Stimulated activated CD8-positive, alpha-beta memory T cell treated with anti-CD3 and anti-CD28 coated beads, Interleukin-2, amount 100 ng/mL, for 1 hour (primary cell): ENCODE results near the gene DNAH3.
"Not testable (repeated sequence)": the region's sequence is repeated elsewhere in the genome, so short reads cannot be mapped to it uniquely, and the experiment has no call there.

Experiments
- DNase-seq, 2 donors: peaks; one replicate each; pipeline ENCODE4 v3.0.0-alpha.2; 2020; ENCODE audit warnings: low read depth in 2 of 2

DNAH3 gene, protein sequence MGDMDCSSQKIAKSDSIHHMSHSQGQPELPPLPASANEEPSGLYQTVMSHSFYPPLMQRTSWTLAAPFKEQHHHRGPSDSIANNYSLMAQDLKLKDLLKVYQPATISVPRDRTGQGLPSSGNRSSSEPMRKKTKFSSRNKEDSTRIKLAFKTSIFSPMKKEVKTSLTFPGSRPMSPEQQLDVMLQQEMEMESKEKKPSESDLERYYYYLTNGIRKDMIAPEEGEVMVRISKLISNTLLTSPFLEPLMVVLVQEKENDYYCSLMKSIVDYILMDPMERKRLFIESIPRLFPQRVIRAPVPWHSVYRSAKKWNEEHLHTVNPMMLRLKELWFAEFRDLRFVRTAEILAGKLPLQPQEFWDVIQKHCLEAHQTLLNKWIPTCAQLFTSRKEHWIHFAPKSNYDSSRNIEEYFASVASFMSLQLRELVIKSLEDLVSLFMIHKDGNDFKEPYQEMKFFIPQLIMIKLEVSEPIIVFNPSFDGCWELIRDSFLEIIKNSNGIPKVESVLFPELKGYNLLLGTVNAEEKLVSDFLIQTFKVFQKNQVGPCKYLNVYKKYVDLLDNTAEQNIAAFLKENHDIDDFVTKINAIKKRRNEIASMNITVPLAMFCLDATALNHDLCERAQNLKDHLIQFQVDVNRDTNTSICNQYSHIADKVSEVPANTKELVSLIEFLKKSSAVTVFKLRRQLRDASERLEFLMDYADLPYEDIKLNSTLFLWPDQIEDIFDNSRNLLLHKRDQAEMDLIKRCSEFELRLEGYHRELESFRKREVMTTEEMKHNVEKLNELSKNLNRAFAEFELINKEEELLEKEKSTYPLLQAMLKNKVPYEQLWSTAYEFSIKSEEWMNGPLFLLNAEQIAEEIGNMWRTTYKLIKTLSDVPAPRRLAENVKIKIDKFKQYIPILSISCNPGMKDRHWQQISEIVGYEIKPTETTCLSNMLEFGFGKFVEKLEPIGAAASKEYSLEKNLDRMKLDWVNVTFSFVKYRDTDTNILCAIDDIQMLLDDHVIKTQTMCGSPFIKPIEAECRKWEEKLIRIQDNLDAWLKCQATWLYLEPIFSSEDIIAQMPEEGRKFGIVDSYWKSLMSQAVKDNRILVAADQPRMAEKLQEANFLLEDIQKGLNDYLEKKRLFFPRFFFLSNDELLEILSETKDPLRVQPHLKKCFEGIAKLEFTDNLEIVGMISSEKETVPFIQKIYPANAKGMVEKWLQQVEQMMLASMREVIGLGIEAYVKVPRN (N-terminal part only)

DNA sequence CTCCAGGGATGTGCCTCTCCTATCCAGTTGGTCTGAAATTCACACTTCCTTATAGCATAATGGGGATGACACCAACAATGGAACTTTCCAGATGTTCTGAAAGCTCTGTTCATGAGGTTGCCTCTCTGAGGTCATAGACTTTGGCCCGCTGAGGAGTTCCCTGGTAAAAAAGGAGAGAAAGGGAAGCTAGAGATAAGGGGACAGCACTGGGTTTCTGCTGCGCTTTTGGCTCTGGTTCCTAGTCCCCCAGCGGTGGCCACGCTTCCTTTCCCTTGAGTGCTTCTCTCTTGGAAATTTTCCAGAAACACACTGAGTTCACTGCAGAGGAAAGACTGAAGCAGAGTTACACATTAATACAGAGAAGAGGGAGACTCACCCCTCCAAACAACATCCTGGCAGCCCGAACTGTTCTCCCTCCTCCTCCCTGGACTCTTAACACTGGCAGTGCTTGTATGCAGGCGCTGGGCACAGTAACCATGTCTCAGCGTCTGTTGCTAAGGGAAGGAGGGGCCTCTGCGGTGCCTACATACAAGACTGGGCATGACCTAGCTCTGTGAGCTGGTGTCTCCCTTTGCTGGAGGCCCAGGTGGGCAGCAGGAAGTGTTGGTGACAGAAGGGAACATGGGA, at the start of gene DNAH3:
Gene DNAH3, minus strand, starts transcription at position 472 of the 627 bp plus-strand sequence. CDS start 527 bp downstream, outside the sequence.
- DNase-seq: no peak

GRCh38 chr16:21199607-21200218, 49.1 kb upstream of the DNAH3 start:
- no peak for DNase-seq

GRCh38 chr16:21197621-21198020, 47.0 kb upstream of the DNAH3 start:
- DNase-seq: no peak

DNA sequence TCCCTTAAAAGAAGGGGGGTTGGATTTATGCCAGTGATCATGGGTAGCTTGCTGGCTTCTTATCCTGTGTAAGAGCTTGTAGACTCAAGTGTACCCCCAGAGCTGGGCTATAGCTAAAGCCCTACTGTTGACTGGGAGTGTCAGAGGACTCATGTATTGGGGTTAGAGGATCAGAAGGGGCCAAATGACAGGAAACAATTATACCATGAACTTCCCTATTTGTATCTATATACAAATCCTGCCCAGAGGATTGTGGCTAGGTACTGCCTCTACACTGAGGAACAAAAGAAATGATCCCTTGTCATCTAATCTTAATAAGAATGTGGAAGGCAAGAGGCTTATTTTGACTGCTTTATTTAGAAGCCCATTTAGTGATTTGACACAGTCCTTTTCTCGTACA, 46.5 kb upstream of the DNAH3 start:
- no peak for DNase-seq

DNA sequence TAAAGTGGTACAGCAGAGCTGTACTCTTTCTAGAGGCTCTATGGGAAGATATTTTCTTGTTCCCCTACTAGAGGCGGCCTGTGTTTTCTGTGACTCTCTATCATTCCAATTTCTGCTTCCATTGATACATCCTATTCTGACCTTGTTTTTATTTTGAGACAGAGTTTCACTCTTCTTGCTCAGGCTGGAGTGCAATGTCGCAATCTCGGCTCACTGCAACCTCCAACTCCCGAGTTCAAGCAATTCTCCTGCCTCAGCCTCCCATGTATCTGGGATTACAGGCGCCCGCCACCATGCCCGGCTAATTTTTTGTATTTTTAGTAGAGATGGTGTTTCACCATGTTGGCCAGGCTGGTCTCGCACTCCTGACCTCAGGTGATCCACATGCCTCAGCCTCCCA, 44.7 kb upstream of the DNAH3 start:
- DNase-seq: not testable (repeated sequence)

- no peak for DNase-seq
These were observed 44.2 kb upstream of the DNAH3 start for GRCh38 chr16:21194771-21195301.

DNA sequence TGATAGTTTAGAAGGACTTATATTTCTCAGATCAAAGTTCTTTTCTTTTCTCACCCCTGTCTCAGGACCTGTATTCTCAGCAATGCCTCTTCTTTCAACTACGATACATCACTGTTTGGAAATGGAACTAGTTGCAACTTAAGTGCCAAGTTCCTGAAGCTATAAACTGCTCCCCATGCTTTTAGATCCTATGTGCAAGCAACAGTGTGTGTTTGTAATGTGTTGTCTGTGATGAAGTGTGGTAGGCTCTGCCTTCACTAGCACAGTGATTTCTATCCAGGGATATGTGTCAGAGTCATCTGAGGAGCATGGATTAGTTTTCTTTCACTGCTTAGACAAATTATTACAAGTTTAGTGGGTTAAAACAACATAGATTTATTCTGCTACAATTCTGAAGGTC, 42.3 kb upstream of the DNAH3 start:
- DNase-seq: no peak

DNA sequence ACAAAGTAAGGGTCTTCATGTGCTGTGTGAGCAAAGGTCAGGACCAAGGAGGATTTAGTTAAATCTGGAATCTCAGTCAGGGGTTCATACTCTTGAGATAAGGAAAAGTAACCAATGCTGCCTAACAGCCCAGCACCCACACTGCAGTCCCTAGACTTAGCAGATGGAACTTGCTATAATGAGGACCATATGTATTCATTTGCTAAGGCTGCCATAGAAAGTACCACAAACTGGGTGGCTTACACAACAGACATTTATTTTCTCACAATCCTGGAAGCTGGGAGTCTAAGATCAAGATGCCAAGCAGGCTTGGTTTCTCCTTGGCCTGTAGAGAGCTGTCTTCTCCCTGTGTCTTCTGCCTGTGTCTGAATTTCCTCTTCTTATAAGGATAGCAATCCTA, 40.0 kb upstream of the DNAH3 start:
- DNase-seq: no peak

GRCh38 chr16:21190013-21190412, 39.4 kb upstream of the DNAH3 start:
- no peak for DNase-seq

GRCh38 chr16:21189311-21189710, 38.7 kb upstream of the DNAH3 start:
- DNase-seq: no peak

DNA sequence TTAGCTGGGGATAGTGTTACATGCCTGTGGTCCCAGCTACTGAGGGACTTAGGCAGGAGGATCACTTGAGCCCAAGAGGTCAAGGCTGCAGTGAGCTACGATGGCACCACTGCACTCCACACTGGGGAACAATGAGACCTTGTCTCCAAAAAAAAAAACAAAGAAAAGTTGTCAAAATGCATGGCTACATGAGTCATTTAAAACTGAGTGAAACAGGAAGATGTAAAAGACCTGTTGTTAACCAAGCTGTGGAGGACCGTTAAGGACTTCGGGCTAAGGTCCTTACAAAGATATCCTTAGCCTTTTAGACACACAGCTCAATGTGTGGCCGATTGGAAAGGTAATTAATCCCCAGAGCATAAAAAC, 35.7 kb upstream of the DNAH3 start:
- DNase-seq: no peak

GRCh38 chr16:21185659-21186325, 35.1 kb upstream of the DNAH3 start:
- no peak for DNase-seq

DNA sequence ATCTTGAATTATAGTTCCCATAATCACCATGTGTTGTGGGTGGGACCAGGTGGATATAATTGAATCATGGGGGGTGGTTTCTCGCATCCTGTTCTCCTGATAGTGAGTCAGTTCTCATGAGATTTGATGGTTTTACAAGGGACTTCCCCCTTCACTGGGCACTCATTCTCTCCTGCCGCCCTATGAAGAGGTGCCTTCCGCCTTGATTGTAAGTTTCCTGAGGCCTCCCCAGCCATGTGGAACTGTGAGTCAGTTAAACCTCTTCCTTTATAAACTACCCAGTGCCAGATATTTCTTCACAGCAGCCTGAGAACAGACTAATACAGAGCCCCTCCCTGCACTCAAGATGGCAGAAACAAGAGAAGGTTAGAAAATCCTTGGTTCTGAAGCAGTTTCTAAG, 34.2 kb upstream of the DNAH3 start:
- DNase-seq: no peak

- no peak for DNase-seq
These were observed 33.3 kb upstream of the DNAH3 start for GRCh38 chr16:21183995-21184394.

- no peak for DNase-seq
These were observed 29.3 kb upstream of the DNAH3 start for GRCh38 chr16:21179983-21180365.

- DNase-seq: no peak
These were observed 28.7 kb upstream of the DNAH3 start for GRCh38 chr16:21179126-21179982.

GRCh38 chr16:21175397-21175796, 24.8 kb upstream of the DNAH3 start:
- DNase-seq: no peak

DNA sequence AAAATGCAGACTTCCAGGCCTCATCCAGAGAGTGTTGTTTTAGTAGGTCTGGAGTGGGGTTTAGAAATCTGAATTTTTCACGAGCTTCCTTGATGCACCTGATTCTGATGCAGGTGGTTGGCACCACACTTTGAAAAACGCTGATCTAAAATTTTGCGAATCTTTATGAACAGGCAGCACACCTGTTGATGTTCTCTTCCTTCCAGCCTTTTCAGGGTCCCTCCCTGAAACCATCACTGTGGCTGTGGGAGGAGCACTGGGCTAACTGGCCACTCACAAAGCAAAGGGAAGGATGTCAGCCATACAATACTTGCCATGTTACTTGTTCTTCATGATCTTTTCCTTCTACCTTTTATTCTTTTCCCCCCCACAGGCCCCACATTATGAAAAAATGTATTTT, 22.0 kb upstream of the DNAH3 start:
- DNase-seq: no peak

DNA sequence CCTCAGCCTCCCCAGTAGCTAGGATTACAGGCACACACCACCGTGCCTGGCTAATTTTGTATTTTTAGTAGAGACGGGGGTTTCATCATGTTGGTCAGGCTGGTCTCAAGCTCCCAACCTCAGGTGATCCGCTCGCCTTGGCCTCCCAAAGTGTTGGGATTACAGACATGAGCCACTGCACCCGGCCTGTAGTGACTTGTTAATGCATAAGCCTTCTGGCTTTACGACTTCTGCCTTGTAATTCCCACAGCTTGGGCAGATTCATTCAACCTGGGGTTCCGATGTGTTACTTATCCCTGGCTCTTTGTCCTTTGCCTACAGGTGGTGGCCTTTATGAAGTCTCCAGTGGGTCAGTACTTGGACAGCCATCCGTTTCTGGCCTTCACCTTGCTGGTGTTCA, 19.5 kb upstream of the DNAH3 start:
- not testable (repeated sequence) for DNase-seq
